ENCODE measurements around the gene CIB4.

Gene CIB4

DNA sequence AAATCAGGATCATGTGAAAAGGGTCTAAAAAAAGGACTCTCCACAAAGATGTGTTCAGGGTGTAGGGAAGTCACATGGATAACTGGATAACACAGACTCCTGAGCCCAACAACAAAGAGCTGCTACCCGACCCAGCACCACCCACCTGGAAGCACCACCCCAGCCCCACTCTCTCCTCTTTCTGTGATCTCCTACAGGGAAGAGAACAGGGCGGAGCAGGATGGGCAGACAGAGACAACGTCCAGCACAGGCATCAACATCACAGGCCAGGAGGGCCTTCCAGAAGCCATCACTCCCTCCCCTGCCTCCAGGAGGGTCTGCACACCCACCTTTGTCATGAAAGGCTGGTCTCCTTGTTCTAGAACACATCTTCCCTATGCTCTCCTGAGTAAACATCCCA is 1.3 kb upstream of the CIB4 start:
- no peak for DNase-seq (ENCODE audit: low spot score)

DNA sequence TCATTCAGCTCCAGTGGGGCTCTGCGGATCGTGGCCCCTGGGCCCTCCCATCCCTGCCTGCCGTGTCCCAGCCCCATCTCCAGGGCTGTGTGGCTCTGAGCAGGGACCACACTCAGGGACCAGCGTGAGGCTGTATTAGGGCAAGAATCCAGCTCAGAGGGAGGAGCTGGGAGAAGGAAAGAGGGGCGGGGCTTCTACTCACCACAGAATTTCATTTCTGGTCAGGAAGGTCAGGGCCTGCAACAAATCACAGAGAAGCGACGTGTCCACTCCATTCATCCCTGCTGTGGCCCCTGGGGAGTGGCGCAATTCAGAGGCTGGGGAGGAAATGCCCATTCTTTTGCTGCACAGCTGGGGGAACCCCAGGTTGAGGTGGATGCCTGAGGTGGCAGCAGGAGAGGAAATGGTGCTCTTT is 828 bp downstream of the CIB4 start:
- DNase-seq (ENCODE audit: low spot score), result no peak

DNA sequence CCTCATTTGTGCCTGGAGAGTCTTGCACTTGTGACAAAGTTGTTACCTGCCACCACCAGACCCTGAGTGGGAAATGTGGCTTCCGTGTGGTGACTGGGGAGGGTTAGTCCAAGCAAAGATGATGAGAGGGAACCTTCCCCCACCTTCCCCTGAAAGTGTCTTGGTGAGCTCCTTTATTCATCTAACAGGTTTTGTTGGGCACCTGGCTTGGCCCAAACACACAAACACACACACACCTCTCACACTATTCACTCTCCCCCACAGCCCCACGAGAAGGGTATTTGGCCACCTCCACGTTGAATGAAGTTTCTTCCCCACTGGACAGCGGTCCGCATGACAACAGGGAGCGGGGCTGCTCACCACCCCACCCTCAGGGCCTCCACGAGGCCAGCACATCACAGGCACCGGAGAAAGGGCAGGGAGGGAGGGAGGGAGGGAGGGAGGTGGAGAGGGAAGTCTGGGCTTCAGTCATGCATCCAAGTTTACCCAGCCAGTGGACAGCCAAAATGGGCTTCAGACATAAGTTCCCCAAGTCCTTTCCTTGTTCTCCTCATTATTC is 1.4 kb downstream of the CIB4 start:
- no peak for DNase-seq (ENCODE audit: low spot score)

- no peak for DNase-seq (ENCODE audit: low spot score)
These were observed 3.3 kb downstream of the CIB4 start for GRCh38 chr2:26637811-26638310.

- DNase-seq (ENCODE audit: low spot score), result peak; percentile 55
These were observed 4.2 kb downstream of the CIB4 start for GRCh38 chr2:26636935-26637334.

- DNase-seq (ENCODE audit: low spot score), result no peak
These were observed 5.8 kb downstream of the CIB4 start for GRCh38 chr2:26635401-26635800.

GRCh38 chr2:26634636-26635230 is 6.4 kb downstream of the CIB4 start:
- DNase-seq (ENCODE audit: low spot score), result no peak

- no peak for DNase-seq (ENCODE audit: low spot score)
These were observed 7.1 kb downstream of the CIB4 start for GRCh38 chr2:26633993-26634595.

DNA sequence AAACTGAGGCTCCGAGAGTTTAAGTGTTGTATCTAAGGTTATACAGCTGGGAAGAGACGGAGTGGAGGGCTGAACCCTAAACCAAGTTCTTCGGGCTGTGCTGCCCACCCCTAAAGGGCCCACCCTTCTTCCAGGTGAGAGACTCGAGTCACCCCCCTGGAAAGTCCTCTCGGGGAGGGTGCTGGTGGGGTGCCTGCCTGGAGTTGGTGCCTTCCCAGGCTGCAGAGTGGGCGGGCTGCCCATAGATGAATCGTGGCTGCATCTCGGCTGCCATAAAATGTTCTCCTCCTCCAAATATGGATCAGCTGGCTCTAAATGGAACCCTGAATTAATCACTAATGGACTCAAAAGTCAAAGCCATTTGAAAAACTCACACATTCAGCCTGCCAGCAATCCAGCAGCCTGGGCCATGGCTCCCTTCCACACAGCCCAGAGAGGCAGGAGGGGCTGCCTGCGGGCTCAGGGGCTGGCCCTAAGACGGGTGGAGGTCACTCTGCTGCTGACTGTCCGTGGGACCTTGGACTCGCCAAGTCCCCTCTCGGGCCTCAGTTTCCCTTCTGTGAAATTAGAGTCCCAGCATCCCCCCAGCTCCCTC is 7.7 kb downstream of the CIB4 start:
- no peak for DNase-seq (ENCODE audit: low spot score)

DNA sequence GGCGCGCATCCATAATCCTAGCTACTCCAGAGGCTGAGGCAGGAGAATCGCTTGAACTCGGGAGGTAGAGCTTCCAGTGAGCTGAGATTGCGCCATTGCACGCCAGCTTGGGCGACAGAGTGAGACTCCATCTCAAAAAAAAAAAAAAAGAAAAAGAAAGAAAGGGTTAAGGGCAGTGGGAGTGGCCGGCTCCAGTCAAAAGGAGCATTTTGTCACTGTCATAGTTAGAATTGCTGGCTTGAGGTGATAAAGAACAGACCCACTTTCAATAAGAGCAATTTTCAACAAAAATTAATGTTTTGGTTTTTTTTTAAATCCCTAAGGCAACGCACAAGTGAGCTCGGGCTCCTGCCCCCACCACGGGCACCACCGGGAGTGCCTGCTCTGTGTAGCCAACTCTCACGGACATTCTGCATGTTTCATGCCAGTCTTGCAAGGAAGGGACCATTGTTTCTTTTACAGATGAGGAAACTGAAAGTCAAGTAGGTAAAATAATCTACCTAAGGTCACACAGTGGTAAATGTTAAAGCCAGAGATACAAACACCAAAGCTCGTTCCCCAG is 8.5 kb downstream of the CIB4 start:
- DNase-seq (ENCODE audit: low spot score), result no peak

DNA sequence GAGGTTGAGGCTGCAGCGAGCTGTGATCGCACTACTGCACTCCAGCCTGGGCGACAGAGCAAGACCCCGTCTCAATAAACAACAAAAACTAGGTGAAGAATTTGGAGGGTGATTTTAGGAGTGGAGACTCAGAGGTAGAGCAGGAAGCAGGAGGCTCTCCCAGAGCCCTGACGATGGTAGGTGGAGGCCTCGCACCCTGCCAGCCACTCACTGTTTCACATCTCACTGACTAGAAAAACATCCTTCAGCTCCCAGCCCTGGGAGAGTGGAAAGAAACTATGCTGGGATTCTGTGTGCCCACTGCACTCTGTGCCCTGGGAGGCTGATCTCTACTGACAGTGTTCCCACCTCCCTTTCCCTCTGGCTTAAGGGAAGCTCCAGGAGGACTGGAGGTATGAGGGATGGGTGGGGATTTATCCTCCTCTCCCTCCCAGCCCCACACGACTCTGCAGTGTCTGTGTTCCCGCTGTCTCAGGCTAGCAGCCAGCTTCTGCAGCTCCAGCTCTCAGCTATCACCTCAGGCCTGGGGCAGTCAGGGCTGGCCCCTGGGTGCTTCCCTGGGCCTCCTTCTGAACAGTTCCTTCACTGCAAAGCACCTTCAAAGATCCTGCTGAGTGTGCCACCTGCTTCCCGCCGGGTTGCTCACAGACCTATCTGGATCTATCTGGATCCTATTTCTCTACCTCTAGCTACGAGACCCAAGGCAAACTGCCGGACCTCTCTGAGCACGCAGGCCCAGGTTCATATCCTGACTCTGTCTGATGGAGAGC is 9.6 kb downstream of the CIB4 start:
- DNase-seq (ENCODE audit: low spot score), result peak; percentile 15

GRCh38 chr2:26630669-26631360 is 10.4 kb downstream of the CIB4 start:
- DNase-seq (ENCODE audit: low spot score), result no peak

GRCh38 chr2:26630235-26630634 is 10.9 kb downstream of the CIB4 start:
- DNase-seq (ENCODE audit: low spot score), result no peak

DNA sequence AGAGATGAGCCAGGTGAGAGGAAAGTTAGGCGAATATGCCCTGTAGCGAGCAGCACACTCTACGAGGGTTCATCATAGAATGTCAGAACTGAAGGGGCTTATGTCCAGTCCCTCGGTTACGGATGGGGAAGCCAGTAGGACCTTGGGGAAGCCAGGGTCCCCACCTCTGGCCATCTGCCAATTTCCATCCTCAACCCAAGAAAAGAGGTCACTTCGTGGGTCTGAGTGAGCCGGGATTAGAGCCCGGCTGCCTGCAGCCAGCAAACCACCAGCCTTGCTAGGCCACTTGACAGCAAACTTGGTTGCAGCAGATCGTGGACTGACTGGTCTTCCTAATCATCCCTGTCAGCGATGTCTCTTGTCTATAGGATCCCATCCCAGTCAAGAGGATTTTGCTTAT is 11.4 kb downstream of the CIB4 start:
- no peak for DNase-seq (ENCODE audit: low spot score)

DNA sequence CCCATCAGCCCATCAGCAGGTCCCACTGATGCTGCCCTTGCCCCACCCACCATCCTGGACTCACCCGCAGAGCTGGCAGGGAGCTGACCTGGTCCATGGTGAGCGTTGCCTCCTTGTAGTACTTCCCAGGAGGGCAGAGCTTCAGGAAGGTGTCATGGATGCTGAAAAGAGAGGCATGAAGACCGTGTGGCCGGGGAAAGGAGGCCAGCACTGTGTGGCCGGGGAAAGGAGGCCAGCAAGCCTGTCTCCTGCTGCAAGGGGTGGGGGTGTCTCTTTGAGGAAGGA is 11.9 kb downstream of the CIB4 start:
- DNase-seq (ENCODE audit: low spot score), result no peak

GRCh38 chr2:26628561-26629345 is 12.4 kb downstream of the CIB4 start:
- DNase-seq (ENCODE audit: low spot score), result no peak

- DNase-seq (ENCODE audit: low spot score), result no peak
These were observed 13.6 kb downstream of the CIB4 start for GRCh38 chr2:26627350-26628105.

- no peak for DNase-seq (ENCODE audit: low spot score)
These were observed 14.6 kb downstream of the CIB4 start for GRCh38 chr2:26626606-26627005.

GRCh38 chr2:26623541-26624495 is 17.3 kb downstream of the CIB4 start:
- peak; percentile 42 for DNase-seq (ENCODE audit: low spot score)

Measured in cerebellar cortex (tissue), 1 donor.